ENCODE measurements around the gene SPPL2A.

SPPL2A gene

GRCh38 chr15:50687302-50687902, 78.1 kb downstream of the SPPL2A start:
- DNase-seq: no peak

- DNase-seq: peak in 57 of 58 donors; percentile 44 to 91 (median 80)
Measured at GRCh38 chr15:50686469-50687301, 78.8 kb downstream of the SPPL2A start, which contains the start of gene TRPM7. TRPM7 (minus strand) TSS chr15:50686797; CDS start chr15:50686533, 264 bp downstream.

GRCh38 chr15:50685976-50686468, 79.5 kb downstream of the SPPL2A start:
- peak in 30 of 58 donors; percentile 21 to 79 (median 54) for DNase-seq

- no peak for DNase-seq
Measured at GRCh38 chr15:50685191-50685975, 80.1 kb downstream of the SPPL2A start.

- DNase-seq: no peak
Measured at GRCh38 chr15:50681467-50681866, 84.0 kb downstream of the SPPL2A start.

GRCh38 chr15:50676799-50677483, 88.6 kb downstream of the SPPL2A start:
- no peak for DNase-seq

GRCh38 chr15:50675535-50676144, 89.9 kb downstream of the SPPL2A start:
- DNase-seq: no peak

GRCh38 chr15:50670115-50670514, 95.4 kb downstream of the SPPL2A start:
- no peak for DNase-seq

GRCh38 chr15:50669611-50670010, 95.9 kb downstream of the SPPL2A start:
- DNase-seq: no peak

GRCh38 chr15:50665938-50666337, 99.6 kb downstream of the SPPL2A start:
- no peak for DNase-seq

GRCh38 chr15:50655555-50655954, 110.0 kb downstream of the SPPL2A start:
- no peak for DNase-seq

GRCh38 chr15:50653156-50653743, 112.3 kb downstream of the SPPL2A start:
- no peak for DNase-seq

- DNase-seq: no peak
Measured at GRCh38 chr15:50652671-50653070, 112.8 kb downstream of the SPPL2A start.
